Endothelial cell of umbilical vein (primary cell): Measurements from ENCODE around the gene SLC34A2. TPM values are rescaled to one million over a fixed set of nuclear protein-coding genes. Genes with fewer than 3 reads are reported as not detected.

ENCODE experiments used
- BruUV-seq: library from RNA; stranded (reverse); fragments of 400-500 nt; replicated peaks from 2 replicates; lab custom pipeline; 2021; lab: Mats Ljungman, UMichigan
- CTCF ChIA-PET: fragments of 300-600, 350-600 bp; sonication (Branson Sonifier 250); formaldehyde crosslinking; loops from one replicate; lab custom pipeline; 2021; ENCODE audit warnings: antibody characterized with exemption, inconsistent platforms; lab: Charles Lee
- POLR2A ChIA-PET: fragments of 300-600, 350-600 bp; sonication (Branson Sonifier 250); formaldehyde crosslinking; loops from one replicate; lab custom pipeline; 2021; ENCODE audit warnings: antibody characterized with exemption, inconsistent platforms; lab: Charles Lee
- DNase-seq: peaks from one replicate; pipeline ENCODE4 v3.0.0-alpha.2; 2011; ENCODE audit warnings: low read depth, low spot score
- FAIRE-seq: peaks from 2 replicates; lab custom pipeline; 2011; peaks lifted over from hg19 to GRCh38; lab: Jason Lieb, UNC
- H2AFZ ChIP-seq: 2 replicates; pipeline ENCODE4 v1.6.0; 2012; ENCODE audit warnings: low read depth, low read length, control low read depth, inconsistent platforms
- H3K27ac ChIP-seq: 2 replicates; pipeline ENCODE4 v1.5.1; 2011; ENCODE audit warnings: low read depth, mild to moderate bottlenecking, control low read depth, low read length, moderate library complexity; ENCODE audit not compliant: insufficient read depth
- H3K27me3 ChIP-seq, 2 experiments: 2 replicates each; pipeline versions ENCODE4 v1.6.0 to v1.6.1; 2011; ENCODE audit warnings: low read length in 2 of 2, mixed read lengths in 1 of 2; ENCODE audit not compliant: control insufficient read depth in 2 of 2, insufficient read depth in 2 of 2
- H3K36me3 ChIP-seq, 2 experiments: 2 replicates in 1 of 2; 3 replicates in 1 of 2; pipeline ENCODE4 v1.5.1; 2011; ENCODE audit warnings: low read length in 2 of 2, mild to moderate bottlenecking in 1 of 2, moderate library complexity in 1 of 2; ENCODE audit not compliant: control insufficient read depth in 2 of 2, insufficient read depth in 2 of 2; ENCODE audit errors: extremely low read depth in 1 of 2
- H3K4me1 ChIP-seq: 3 replicates; pipeline ENCODE4 v1.5.1; 2011; ENCODE audit warnings: mild to moderate bottlenecking, low read length; ENCODE audit not compliant: control insufficient read depth, insufficient read depth; ENCODE audit errors: extremely low read depth
- H3K4me2 ChIP-seq: 2 replicates; pipeline ENCODE4 v1.6.1; 2011; ENCODE audit warnings: low read length, control low read depth, mixed read lengths; ENCODE audit not compliant: insufficient read depth
- H3K4me3 ChIP-seq, 3 experiments: fragments of 200-600 bp in 1 of 3; sonication (generic), shearing (Covaris generic) in 1 of 3; replicated peaks in 1 of 3; 2 replicates each; pipeline ENCODE4 v1.5.1; 2011 to 2016; ENCODE audit warnings: control low read depth in 3 of 3, low read length in 3 of 3, mild to moderate bottlenecking in 2 of 3, inconsistent platforms in 1 of 3, low read depth in 1 of 3, moderate library complexity in 1 of 3; ENCODE audit not compliant: insufficient read depth in 1 of 3
- H3K79me2 ChIP-seq: 2 replicates; pipeline ENCODE4 v1.6.0; 2012; ENCODE audit warnings: low read length, inconsistent platforms; ENCODE audit not compliant: control insufficient read depth, insufficient read depth
- H3K9ac ChIP-seq: replicated peaks from 2 replicates; pipeline ENCODE3; 2011; ENCODE audit warnings: low read length, control low read depth; ENCODE audit not compliant: insufficient read depth; ENCODE audit errors: extremely low read depth
- H3K9me1 ChIP-seq: replicated peaks from 3 replicates; pipeline ENCODE4 v1.6.0; 2011; ENCODE audit warnings: mild to moderate bottlenecking, low read length; ENCODE audit not compliant: control insufficient read depth, insufficient read depth; ENCODE audit errors: extremely low read depth
- H3K9me3 ChIP-seq: replicated peaks from 2 replicates; pipeline ENCODE4 v1.5.1; 2012; ENCODE audit warnings: low read length, inconsistent platforms; ENCODE audit not compliant: control insufficient read depth, insufficient read depth
- H4K20me1 ChIP-seq: replicated peaks from 2 replicates; pipeline ENCODE3; 2011; ENCODE audit warnings: mild to moderate bottlenecking, low read length; ENCODE audit not compliant: control insufficient read depth, insufficient read depth; ENCODE audit errors: extremely low read depth
- CTCF ChIP-seq, 2 donors: IDR thresholded peaks; 1 replicate in 1 of 2; 2 replicates in 1 of 2; pipeline ENCODE4 v1.5.1; 2011; ENCODE audit warnings: low read length in 2 of 2, mild to moderate bottlenecking in 2 of 2, moderate library complexity in 2 of 2, control low read depth in 1 of 2, inconsistent platforms in 1 of 2, low read depth in 1 of 2; ENCODE audit not compliant: insufficient read depth in 1 of 2; ENCODE audit errors: extremely low read depth in 1 of 2
- EZH2 ChIP-seq: IDR thresholded peaks from 2 replicates; pipeline ENCODE4 v1.6.1; 2012; ENCODE audit warnings: borderline replicate concordance, low read depth, mild to moderate bottlenecking, moderate library complexity, low read length, inconsistent platforms; ENCODE audit not compliant: severe bottlenecking
- FOS ChIP-seq: IDR thresholded peaks from 2 replicates; pipeline ENCODE4 v1.6.1; 2011; ENCODE audit warnings: mild to moderate bottlenecking, low read length, moderate library complexity, borderline replicate concordance; ENCODE audit not compliant: insufficient read depth
- GATA2 ChIP-seq: IDR thresholded peaks from 2 replicates; pipeline ENCODE4 v1.7.0; 2011; ENCODE audit warnings: low read depth, mild to moderate bottlenecking, moderate library complexity, mixed read lengths, low read length; ENCODE audit not compliant: insufficient read length, insufficient read depth
- JUN ChIP-seq: IDR thresholded peaks from 2 replicates; pipeline ENCODE4 v1.6.1; 2011; ENCODE audit warnings: borderline replicate concordance, low read depth; ENCODE audit not compliant: insufficient read length, insufficient read depth
- MAX ChIP-seq: IDR thresholded peaks from 2 replicates; pipeline ENCODE4 v1.6.1; 2011; ENCODE audit not compliant: insufficient read depth, insufficient read length
- MYC ChIP-seq: IDR thresholded peaks from one replicate; pipeline ENCODE4 v1.6.1; 2011; ENCODE audit warnings: mild to moderate bottlenecking, low read depth, low read length
- POLR2A ChIP-seq: IDR thresholded peaks from 2 replicates; pipeline ENCODE4 v1.6.1; 2012; ENCODE audit warnings: low read depth, mild to moderate bottlenecking, control low read depth, low read length
- POLR2AphosphoS5 ChIP-seq: IDR thresholded peaks from 2 replicates; pipeline ENCODE4 v1.6.1; 2012; ENCODE audit warnings: low read depth, mild to moderate bottlenecking, control low read depth, low read length, moderate library complexity; ENCODE audit not compliant: insufficient read depth
- dilution Hi-C: fragments of 300-500 bp; cut with MboI; formaldehyde crosslinking; loops from one replicate; pipeline ENCODE4 v1.15.0; 2019; ENCODE audit warnings: low sequenced_read_pairs; ENCODE audit not compliant: extremely low pct_ligation_motif_present
- intact Hi-C: fragments of 100-400 bp; cut with micrococcal nuclease; formaldehyde crosslinking; loops from one replicate; pipeline ENCODE4 v1.10.0; 2022
- polyA plus RNA-seq, 4 experiments: library from polyadenylated mRNA; depleted of rRNA in 3 of 4; stranded (reverse) in 3 of 4; unstranded in 1 of 4; fragments of >200 nt; gene quantifications; 2 replicates each; pipeline versions ENCODE4 v1.2.1 to v1.2.3, GENCODE V29; 2011 to 2012; ENCODE audit warnings: missing spikeins in 1 of 4
- total RNA-seq: library from RNA; stranded (reverse); gene quantifications from 2 replicates; pipeline ENCODE4 v1.2.3, GENCODE V29; 2021

The SLC34A2 gene
- total and polyA plus RNA-seq, 2 donors (not counting 3 experiments of a cell fraction or from before 2014, with no cell fraction given): not detected

GRCh38 chr4:25637581-25638220, 17.9 kb upstream of the SLC34A2 start:
- no peak overlapping the region for H3K9ac ChIP-seq
- TF ChIP-seq CTCF (IDR thresholded peaks at IDR 0.05; ENCODE audit: extremely low read depth in 1 of 2, insufficient read depth in 1 of 2, low read depth in 1 of 2, low read length in 2 of 2): no peak
- no peak for TF ChIP-seq GATA2
- no peak for TF ChIP-seq JUN
- TF ChIP-seq MYC: no peak
- no peak for TF ChIP-seq POLR2AphosphoS5
- CTCF ChIA-PET: interaction anchor here (1.2 kb wide), 1 partner anchor 198 kb away, joined by 3 read pairs; no protein-coding TSS in a partner anchor
- intact Hi-C loops (no loop called here), dilution Hi-C loops (no loop called here)
- POLR2A ChIA-PET: no interaction called here
- FAIRE-seq (no peak), DNase-seq (no peak)
- H3K27ac ChIP-seq: no peak overlapping the region
- H3K4me3 ChIP-seq: no peak overlapping the region
- BruUV-seq: no TSS peak
- no peaks in the 10 kb centered on the region for H3K79me2 ChIP-seq
- no peaks in the 10 kb centered on the region for H3K27me3 ChIP-seq
- H3K36me3 ChIP-seq: no peaks in the 10 kb centered on the region
- no peaks in the 10 kb centered on the region for H3K9me1 ChIP-seq
- no peaks in the 10 kb centered on the region for H4K20me1 ChIP-seq
- no peaks in the 10 kb centered on the region for H3K9me3 ChIP-seq
- H3K4me2 ChIP-seq: no peak overlapping the region
- H2AFZ ChIP-seq: no peak overlapping the region
- H3K4me1 ChIP-seq: no peaks in the 10 kb centered on the region

GRCh38 chr4:25638221-25638601, 17.4 kb upstream of the SLC34A2 start:
- Histone ChIP-seq H3K79me2 (no peaks in the 10 kb centered on the region), H3K9me1 (no peaks in the 10 kb centered on the region), H2AFZ (no peak overlapping the region), H3K4me3 (no peak overlapping the region), H3K27me3 (no peaks in the 10 kb centered on the region), H3K4me2 (no peak overlapping the region), H3K4me1 (no peaks in the 10 kb centered on the region), H4K20me1 (no peaks in the 10 kb centered on the region), H3K9ac (no peak overlapping the region), H3K36me3 (no peaks in the 10 kb centered on the region), H3K9me3 (no peaks in the 10 kb centered on the region), H3K27ac (no peak overlapping the region)
- TF ChIP-seq MYC: no peak
- TF ChIP-seq CTCF (IDR thresholded peaks at IDR 0.05; ENCODE audit: extremely low read depth in 1 of 2, insufficient read depth in 1 of 2, low read depth in 1 of 2, low read length in 2 of 2): no peak
- no peak for TF ChIP-seq MAX
- no peak for TF ChIP-seq POLR2A
- TF ChIP-seq EZH2: no peak
- no peak for TF ChIP-seq JUN
- TF ChIP-seq POLR2AphosphoS5: no peak
- TF ChIP-seq FOS: no peak
- TF ChIP-seq GATA2: no peak
- FAIRE-seq (no peak), DNase-seq (no peak)
- ChIA-PET CTCF (interaction anchor here (0.7 to 1.2 kb wide), 2 partner anchors 20 to 198 kb away, joined by 3 to 4 read pairs; no protein-coding TSS in a partner anchor), POLR2A (no interaction called here)
- intact Hi-C loops: no loop called here
- dilution Hi-C loops: no loop called here
- no TSS peak for BruUV-seq
